Stimulated activated CD8-positive, alpha-beta memory T cell treated with anti-CD3 and anti-CD28 coated beads, Interleukin-2, amount 100 ng/mL, for 1 hour (primary cell): ENCODE data around the gene ATAD3B.
A peak's percentile ranks its signal among the peaks of the same experiment; 100 is the strongest.
"Not testable (repeated sequence)": the region's sequence is repeated elsewhere in the genome, so short reads cannot be mapped to it uniquely, and the experiment has no call there.

Experiments used
- DNase-seq, 2 donors: peaks; one replicate each; pipeline ENCODE4 v3.0.0-alpha.2; 2020; ENCODE audit warnings: low read depth in 2 of 2

The ATAD3B gene

DNA sequence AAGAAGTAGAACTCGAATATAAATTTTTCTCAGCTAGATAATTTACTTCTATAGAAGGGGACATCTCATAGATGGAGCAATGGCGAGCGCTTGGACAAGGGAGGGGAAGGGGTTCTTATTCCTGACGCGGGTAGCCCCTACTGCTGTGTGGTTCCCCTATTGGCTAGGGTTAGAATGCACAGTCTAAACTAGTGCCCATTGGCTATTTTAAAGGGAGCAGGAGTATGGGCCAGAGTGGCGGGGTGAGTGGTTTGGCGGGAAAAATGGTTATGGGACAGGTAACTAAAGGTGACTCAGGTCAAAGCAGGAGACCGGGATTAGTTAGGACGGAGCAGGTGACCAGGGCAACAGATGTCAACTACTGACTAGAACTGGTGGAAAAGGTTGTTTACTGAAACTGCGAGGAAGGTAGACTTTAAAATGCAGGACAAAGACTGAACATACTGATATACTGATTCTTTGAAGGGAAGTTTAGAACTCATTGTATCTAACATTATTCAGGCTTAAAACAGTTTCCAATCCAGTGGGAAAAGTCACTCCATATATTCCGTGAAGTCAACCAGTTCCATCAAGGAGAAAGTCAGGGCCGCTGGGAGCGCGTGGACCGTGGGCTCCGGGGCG is 39.5 kb downstream of the ATAD3B start:
- no peak for DNase-seq

DNA sequence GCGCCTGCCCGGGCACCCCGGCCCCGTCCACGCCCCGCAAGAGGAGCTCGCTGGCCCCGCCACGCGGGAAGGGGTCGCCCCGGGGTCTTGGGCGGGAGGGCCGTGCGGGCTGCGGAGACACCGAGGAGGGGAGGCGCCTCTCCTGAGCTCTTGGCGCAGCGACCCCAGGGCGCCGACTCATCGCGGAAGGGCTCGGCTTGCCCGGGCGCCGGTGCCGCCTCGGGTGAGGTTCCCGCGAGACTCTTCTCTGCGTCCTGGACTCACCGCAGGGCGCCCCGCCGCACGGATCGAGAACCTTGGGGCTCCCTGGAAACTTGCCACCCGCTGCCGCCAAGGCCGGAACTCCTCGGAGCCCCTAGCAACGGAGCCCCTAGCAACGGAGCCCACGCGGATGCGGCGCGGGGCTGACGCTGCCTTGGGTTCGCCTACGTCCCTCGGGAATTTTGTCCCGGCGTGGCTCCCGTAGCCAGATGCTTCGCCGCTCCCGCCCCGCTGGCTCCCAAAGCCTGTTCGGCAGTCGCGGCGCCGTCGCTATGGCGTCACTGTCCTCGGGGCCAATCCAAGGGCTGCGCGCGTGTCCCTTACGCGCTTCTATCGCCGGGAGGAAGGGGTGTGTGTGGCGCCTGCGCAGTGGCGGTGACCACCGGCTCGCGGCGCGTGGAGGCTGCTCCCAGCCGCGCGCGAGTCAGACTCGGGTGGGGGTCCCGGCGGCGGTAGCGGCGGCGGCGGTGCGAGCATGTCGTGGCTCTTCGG is 40.1 kb downstream of the ATAD3B start, which contains the start of gene ATAD3A:
TSS of gene ATAD3A (plus strand) at position 630 of the 753 bp plus-strand sequence. CDS start at position 737, 107 bp downstream.
- peak; percentile 91 to 93 for DNase-seq

DNA sequence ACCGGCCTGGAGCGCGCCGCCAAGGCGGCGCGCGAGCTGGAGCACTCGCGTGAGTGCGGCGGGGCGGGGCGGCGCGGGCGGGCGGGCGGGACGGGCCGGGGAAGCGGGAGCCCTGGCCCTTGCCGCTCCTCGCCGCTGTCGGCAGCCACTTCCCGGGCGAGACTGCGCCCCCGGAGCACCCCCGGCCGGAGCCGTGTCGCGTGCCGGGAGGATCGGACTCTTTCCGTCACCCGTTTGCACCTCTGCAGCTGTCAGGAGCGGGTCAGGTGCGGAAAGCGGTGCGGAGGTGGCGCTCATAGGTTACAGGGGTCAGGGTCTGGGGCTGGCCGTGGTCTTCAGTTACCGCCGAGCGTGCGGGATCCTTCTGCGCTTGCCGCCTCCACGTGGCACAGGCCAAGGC is 40.9 kb downstream of the ATAD3B start:
- not testable (repeated sequence) for DNase-seq

DNA sequence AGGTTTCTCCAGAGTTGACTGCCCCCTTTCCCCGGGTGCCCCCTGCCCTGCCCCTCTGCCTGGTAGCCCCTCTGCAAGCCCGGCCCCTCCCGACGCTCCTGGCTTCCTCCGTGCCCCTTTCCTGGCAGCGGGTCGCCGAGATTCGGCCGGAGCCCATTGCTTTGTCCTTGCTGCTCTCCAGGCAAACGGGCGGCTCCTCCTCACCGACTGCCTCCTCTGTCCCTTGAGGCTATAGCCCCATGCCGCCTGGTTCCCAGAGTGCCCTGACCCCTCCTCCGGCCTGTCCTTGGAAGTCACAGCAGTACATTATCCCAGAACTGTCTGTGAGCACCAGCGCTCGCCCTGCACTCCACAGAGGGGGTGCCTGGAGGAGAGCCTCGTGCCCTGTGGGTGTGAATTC is 42.1 kb downstream of the ATAD3B start:
- DNase-seq: not testable (repeated sequence)

DNA sequence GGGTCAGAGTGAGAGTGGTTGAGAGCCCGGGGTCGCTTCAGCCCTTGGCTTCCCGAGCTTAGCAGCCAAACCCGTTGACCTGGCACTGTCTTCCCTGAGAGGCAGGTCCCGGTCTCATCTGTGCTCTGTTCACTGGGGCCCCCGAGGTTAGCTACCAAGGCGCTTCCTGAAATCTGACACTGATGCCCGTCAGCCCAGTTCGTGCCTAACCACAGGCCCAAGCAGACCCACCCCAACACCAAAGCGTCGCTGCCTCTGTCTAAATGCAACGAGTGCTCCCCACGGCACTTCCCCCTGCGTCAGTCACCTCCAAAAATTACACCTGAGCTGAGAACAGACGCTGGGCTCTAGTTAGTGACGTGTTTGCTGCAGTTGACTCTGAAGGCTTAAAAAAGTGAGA is 42.8 kb downstream of the ATAD3B start:
- DNase-seq: not testable (repeated sequence)

DNA sequence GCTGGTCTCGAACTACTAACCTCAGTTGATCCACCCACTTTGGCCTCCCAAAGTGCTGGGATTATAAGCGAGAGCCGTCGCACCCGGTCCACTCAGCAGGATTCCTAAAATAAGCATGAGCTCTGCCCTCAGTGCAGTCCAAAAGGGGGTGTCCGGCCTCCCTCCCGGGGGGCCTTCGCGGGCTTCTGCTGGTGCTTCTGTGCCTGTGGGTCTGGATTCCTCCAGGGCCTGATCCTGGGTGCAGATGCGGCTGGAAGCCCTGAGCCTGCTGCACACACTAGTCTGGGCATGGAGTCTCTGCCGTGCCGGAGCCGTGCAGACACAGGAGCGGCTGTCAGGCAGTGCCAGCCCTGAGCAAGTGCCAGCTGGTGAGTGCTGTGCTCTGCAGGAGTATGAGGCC is 45.4 kb downstream of the ATAD3B start:
- DNase-seq: not testable (repeated sequence)

DNA sequence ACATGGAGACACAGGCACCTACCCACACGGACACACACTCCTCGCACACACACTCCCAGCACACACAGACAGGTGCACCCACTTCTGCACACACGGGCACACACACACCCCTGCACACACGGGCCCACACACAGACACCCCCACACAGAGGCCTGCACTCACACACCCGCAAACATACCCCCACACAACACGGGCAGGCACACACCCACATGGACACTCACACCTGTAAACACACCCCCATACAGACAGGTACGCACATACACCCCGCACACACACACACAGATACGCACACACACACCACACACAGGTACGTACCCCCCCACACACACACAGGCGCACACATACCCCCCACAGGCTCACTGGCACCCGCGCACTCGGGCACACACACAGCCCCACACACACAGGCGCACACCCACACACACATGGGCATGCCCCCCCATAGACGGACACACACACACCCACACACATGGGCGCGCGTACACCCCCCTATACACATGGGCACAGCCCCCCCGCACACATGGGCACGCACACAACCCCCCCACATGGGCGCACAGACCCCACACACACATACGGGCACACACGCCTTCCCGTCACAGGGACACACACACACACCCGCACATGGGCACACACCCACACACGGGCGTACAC is 46.5 kb downstream of the ATAD3B start:
- no peak for DNase-seq

DNA sequence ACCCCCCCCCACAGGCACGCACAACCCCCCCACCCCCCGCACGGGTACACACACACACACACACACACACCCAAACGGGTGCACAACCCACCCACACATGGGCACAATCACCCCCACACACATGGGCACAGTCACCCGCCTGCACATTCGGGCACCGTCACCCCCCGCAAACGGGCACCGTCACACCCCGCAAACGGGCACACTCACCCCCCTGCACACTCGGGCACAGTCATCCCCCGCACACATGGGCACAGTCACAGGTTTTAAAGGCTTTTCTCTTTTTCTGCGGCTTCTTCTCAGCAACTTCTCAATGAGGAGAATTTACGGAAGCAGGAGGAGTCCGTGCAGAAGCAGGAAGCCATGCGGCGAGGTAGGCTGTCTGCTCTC is 47.0 kb downstream of the ATAD3B start:
- not testable (repeated sequence) for DNase-seq

DNA sequence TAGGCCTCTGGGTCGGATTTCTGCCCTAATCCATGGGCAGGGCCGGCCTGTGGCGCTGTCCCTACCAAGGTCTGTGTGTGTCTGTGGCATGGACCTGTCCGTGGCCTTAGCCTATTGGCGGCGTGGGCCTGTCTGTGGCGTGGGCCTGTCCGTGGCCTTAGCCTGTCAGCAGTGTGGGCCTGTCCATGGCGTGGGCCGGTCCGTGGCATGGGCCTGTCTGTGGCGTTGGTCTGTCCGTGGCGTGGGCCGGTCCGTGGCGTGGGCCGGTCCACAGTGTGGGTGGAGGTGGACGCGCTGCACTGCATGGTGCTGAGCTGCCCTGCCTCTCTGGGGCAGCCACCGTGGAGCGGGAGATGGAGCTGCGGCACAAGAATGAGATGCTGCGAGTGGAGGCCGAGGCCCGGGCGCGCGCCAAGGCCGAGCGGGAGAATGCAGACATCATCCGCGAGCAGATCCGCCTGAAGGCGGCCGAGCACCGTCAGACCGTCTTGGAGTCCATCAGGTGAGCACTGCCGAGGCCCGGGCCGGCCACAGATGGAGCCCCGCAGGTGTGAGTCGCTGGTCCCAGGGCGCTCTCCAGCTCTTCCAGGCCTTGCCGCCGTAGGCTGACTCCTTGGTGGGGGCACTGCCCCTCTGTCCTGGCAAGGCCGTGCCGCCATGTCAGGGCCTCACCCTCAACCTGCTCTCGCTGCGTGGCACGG is 48.4 kb downstream of the ATAD3B start:
- DNase-seq: not testable (repeated sequence)

DNA sequence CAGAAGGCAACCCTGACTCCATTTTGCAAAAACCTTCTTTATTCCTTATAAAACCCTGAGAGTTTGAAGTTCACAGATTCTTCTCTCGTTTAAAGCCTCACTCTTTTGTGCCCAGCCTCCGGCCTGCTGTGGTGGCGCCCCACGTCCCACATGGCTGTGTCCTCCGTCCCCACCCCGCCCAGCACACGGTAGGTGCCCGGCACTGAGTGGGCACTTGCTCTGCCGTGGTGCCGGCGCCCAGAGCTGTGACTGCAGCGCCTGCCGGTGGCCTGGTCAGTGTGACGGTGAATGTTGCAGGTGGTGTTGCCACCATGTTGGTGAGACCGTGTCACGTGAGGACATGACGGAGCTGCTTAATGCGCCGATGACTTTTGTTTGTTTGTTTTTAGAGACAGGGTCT is 49.8 kb downstream of the ATAD3B start:
- DNase-seq: no peak

DNA sequence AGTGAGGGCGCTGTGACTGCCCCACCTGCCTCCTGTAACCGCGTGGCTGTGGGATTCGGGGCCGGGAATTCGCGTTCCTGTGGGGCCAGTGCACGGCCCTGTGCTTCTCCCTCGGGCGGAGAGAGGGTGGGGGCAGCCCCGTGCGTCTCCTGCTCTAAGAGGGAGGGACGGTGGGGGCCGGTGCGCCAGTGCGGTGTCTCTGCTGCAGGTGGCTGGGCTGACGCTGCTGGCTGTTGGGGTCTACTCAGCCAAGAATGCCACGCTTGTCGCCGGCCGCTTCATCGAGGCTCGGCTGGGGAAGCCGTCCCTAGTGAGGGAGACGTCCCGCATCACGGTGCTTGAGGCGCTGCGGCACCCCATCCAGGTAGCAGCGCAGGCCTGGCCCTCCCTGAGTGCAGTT is 51.0 kb downstream of the ATAD3B start:
- not testable (repeated sequence) for DNase-seq

DNA sequence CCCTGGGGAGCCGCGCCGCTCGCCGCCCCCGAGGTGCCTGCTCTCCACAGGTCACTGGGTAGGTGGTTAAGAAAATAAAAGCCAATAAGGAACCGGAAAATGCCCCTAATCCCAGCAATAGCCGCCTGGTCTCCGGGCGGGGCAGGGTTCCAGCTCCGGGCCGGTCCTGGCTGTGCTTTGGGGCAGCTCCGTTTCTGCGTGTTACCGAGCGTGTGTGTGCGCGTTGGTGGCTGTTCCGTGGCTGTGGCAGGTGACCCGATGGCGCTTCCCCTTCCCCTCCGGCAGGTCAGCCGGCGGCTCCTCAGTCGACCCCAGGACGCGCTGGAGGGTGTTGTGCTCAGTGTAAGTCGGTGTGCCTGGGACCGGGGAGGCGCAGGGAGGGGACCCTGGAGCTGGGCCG is 51.7 kb downstream of the ATAD3B start:
- not testable (repeated sequence) for DNase-seq

DNA sequence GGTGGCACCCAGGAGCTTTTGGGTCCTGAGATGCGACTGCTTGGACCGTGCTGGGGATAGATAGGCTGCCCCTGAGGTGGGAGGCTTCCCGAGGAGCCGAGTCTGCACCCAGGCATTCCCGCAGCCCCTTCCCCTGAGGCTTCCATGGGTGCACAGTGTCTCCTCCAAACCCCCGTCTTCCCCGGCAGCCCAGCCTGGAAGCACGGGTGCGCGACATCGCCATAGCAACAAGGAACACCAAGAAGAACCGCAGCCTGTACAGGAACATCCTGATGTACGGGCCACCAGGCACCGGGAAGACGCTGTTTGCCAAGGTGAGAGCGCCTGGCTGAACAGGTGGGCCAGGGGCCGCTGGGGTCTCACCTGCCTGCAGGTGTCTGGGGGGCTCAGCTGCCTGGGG is 52.1 kb downstream of the ATAD3B start:
- DNase-seq: not testable (repeated sequence)

DNA sequence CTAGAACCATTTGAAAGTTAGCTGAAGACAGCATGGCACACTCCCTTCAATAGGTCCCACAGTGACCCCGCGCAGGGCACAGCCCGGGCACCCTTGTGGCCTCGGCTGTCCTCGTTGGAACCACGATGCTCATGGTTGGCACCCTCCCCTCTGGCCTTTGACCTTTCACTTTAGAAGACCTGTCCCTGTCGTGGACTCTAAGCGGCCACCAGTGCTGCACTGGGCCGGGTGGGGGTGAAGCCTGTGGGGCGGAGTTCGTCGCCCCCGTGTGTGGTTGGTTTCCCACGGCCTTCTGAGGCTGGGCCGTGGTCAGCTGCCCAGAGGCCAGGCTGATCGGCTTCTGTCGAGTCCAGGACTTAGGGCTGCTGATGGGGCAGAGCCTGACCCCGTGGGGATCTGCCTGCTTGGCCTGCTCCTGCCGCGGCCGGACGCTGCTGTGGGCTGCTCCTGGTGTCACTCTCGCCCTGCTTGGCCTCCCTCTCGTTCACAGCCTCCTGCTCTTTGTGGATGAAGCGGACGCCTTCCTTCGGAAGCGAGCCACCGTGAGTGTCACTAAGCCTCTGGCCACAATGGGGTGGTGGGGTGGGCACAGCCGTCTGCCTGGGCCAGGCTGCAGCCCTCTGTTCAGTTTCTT is 53.3 kb downstream of the ATAD3B start:
- not testable (repeated sequence) for DNase-seq

DNA sequence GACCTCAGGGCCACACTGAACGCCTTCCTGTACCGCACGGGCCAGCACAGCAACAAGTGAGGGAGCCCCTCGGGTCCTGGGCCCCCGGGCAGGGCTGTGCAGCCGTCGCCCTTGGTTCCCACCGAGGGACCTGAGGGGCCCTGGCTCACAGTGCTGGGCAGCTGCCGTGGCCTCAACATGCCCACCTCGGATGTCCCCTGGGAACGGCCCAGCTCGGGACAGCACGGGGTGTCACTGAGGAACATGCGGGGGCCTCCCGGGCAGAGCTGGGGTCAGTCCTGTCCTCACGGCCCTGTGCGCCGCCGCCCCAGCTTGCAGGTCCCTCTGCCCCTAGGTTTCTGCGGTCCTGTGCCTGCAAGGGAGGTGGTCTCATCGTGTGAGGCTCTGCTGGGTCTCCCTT is 54.9 kb downstream of the ATAD3B start:
- DNase-seq: not testable (repeated sequence)

DNA sequence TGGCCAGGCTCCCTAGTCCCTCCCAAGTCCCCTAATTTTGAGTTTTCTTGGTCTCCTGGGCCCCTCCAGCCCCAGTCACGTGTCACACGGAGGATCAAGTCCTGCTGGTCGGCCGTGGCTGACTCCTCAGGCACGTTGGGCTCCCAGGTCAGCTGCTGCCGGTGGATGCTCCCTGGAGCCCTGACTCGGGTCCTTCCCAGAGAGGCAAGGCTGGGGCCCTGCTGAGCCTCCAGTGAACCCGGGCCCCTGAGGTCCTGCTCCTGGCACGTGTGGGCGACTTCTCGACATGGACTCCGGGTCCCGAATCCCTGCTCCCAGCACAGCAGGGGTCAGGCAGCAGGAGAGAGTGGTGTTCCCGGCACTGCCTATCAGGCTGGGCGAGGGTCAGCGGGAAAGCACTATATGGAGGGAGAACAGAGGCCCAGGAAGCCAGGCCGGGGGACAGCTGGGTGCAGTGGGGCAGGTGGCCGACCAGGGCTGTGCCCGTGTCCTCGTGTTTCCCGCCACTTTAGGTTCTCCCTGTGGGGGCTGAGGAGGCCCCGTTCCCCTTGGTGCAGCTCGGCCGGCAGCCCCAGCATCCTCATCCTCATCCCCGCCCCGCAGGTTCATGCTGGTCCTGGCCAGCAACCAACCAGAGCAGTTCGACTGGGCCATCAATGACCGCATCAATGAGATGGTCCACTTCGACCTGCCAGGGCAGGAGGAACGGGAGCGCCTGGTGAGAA is 55.7 kb downstream of the ATAD3B start:
- no peak for DNase-seq

DNA sequence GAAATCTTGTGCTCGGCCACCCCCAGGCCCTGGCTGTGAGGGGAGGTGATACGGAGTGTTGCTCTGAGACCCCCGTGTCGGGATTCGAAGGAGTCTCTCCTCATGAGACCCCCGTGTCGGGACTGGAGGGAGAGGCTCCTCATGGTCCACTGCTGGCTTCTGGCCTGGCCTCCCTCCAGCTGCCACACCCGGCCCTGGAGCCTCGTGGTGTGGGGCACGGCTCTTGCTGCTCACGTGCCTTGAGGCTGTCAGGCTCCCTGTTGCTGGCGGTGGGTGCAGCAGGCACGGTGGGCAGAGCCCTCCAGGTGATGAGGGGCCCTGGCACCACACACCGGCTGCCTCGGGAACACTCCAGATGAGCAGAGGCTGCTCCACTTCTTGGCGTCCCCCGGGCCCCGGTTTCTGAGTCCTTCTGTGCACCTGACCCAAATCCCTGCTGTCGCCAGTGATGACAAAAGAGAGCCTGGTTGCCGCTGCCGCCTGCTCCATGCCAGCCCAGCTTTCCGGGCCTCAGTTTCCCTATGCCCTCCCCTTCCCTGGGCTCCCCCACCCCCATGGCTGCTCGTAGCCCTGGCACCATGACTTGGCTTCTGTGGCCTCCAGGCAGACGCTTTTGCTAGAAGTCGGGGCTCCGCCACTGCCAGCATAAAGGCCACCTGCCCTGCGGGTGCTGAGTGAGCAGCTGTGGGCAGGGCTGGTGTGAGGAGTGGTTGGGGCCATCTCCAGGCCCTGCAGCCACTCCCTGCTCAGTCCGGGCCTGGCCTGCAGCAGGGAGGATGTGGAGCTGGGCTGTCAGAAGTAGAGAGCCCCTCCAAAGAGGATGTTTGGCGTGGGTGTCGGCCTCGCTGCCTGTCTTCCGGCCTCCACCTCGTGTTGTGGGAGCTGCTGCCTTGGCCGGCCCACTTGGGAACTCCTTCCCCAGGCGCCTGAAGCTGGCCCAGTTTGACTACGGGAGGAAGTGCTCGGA is 57.0 kb downstream of the ATAD3B start:
- DNase-seq: no peak

DNA sequence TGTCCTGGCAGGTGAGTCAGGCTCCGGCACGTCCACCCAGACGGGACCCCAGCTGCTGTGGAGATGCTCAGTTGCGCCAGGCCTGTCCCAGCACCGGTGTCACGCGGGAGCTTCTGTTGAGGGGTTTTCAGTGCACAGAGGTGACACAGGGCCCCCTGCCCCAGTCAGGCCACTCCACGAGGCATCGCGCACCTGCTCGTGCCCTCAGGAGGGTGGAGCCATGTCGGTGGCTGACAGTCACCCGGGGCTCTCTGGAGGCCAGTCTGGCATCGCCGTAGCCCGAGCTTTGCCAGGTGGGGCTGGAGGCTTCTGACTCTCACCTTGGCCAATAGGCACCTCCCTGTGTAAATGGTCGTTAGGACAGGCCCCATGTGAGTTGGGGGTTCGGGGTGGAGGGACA is 57.8 kb downstream of the ATAD3B start:
- DNase-seq: no peak

DNA sequence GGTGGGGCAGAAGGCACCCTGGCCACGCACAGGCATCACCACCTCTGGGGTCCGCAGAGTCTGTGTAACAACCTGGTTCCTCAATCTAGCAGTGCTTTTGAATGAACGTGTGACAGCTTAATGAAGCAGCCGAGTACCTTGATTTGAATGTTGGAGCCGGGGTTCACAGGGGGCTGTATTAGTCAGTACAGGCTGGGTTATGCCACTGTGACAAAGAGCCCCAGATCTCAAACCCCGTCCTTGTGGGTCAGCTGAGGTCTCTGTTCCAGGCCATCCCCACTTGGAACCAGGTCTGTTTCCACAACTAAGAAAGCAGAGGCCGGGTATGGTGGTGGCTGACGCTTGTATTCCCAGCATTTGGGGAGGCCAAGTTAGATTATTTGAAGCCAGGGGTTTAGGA is 58.4 kb downstream of the ATAD3B start:
- no peak for DNase-seq

DNA sequence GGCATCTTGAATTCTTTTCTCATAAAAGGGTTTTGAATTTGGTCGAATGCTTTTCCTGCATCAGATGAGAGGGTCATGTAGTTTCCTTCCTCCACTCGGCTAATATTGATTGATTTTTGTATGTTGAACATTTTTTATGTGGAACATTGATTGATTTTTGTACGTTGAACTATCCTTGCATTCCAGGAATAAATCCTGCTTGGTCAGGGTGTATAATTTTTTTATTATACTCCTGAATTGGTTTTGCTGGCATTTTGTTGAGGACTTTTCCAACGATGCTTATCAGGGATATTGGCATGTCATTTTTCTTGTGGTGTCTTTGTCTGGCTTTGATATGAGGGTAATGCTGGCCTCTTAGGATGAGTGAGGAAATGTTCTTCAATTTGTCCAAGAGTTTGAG is 60.4 kb downstream of the ATAD3B start:
- no peak for DNase-seq
